Measurements from ENCODE around the gene MYO18B.

The MYO18B gene

GRCh38 chr22:25987948-25988347 lies 246.0 kb downstream of the MYO18B start:
- no peaks in the 10 kb centered on the region for H3K9me2 ChIP-seq (replicated peaks; ENCODE audit: insufficient read depth, low read length)
- H3K27ac ChIP-seq (ENCODE audit: low read length): no peak overlapping the region
- no peak overlapping the region for H2AFZ ChIP-seq (ENCODE audit: low read length)
- H3K9ac ChIP-seq (ENCODE audit: low read length): no peak overlapping the region
- no peaks in the 10 kb centered on the region for H4K20me1 ChIP-seq (ENCODE audit: insufficient read depth, low read length)
- H3K79me2 ChIP-seq (ENCODE audit: low read length): no peaks in the 10 kb centered on the region
- DNase-seq: no peak
- no peaks in the 10 kb centered on the region for H3K9me3 ChIP-seq (replicated peaks; ENCODE audit: insufficient read depth, low read length)
- peaks cover 54% of the 10 kb centered on the region for H3K27me3 ChIP-seq (replicated peaks; ENCODE audit: insufficient read depth, low read length)
- no peaks in the 10 kb centered on the region for H3K4me1 ChIP-seq (ENCODE audit: low read length)
- no peaks in the 10 kb centered on the region for H3K36me3 ChIP-seq (replicated peaks; ENCODE audit: insufficient read depth, low read length)
- TF ChIP-seq EZH2 (optimal IDR thresholded peaks at IDR 0.05; ENCODE audit: low read depth, low read length) (no peak), CTCF (IDR thresholded peaks at IDR 0.05; ENCODE audit: low read length) (no peak), EZH2phosphoT487 (IDR thresholded peaks at IDR 0.05; ENCODE audit: low read length) (no peak)
- no peak overlapping the region for H3K4me3 ChIP-seq (ENCODE audit: low read length)
- no peak overlapping the region for H3K4me2 ChIP-seq (ENCODE audit: low read depth, low read length)
- no peaks in the 10 kb centered on the region for H3F3A ChIP-seq (ENCODE audit: insufficient read depth, low read length)

GRCh38 chr22:25990940-25991339 lies 249.0 kb downstream of the MYO18B start:
- no peaks in the 10 kb centered on the region for H3K9me3 ChIP-seq (replicated peaks; ENCODE audit: insufficient read depth, low read length)
- H3F3A ChIP-seq (ENCODE audit: insufficient read depth, low read length): no peaks in the 10 kb centered on the region
- no peaks in the 10 kb centered on the region for H4K20me1 ChIP-seq (ENCODE audit: insufficient read depth, low read length)
- H3K79me2 ChIP-seq (ENCODE audit: low read length): no peaks in the 10 kb centered on the region
- H3K27ac ChIP-seq (ENCODE audit: low read length): no peak overlapping the region
- H3K27me3 ChIP-seq (replicated peaks; ENCODE audit: insufficient read depth, low read length): peaks cover 79% of the 10 kb centered on the region
- H3K36me3 ChIP-seq (replicated peaks; ENCODE audit: insufficient read depth, low read length): no peaks in the 10 kb centered on the region
- DNase-seq: no peak
- H3K9me2 ChIP-seq (replicated peaks; ENCODE audit: insufficient read depth, low read length): no peaks in the 10 kb centered on the region
- no peak overlapping the region for H3K4me2 ChIP-seq (ENCODE audit: low read depth, low read length)
- no peaks in the 10 kb centered on the region for H3K4me1 ChIP-seq (ENCODE audit: low read length)
- H3K4me3 ChIP-seq (ENCODE audit: low read length): no peak overlapping the region
- H3K9ac ChIP-seq (ENCODE audit: low read length): no peak overlapping the region
- TF ChIP-seq EZH2 (optimal IDR thresholded peaks at IDR 0.05; ENCODE audit: low read depth, low read length): no peak
- TF ChIP-seq CTCF (IDR thresholded peaks at IDR 0.05; ENCODE audit: low read length): no peak
- no peak for TF ChIP-seq EZH2phosphoT487 (IDR thresholded peaks at IDR 0.05; ENCODE audit: low read length)
- no peak overlapping the region for H2AFZ ChIP-seq (ENCODE audit: low read length)

- Histone ChIP-seq H3K27ac (ENCODE audit: low read length) (no peak overlapping the region), H3K36me3 (replicated peaks; ENCODE audit: insufficient read depth, low read length) (no peaks in the 10 kb centered on the region), H3K27me3 (replicated peaks; ENCODE audit: insufficient read depth, low read length) (peaks cover 72% of the 10 kb centered on the region), H3K4me1 (ENCODE audit: low read length) (no peaks in the 10 kb centered on the region), H3F3A (ENCODE audit: insufficient read depth, low read length) (no peaks in the 10 kb centered on the region), H3K79me2 (ENCODE audit: low read length) (no peaks in the 10 kb centered on the region), H3K9me3 (replicated peaks; ENCODE audit: insufficient read depth, low read length) (no peaks in the 10 kb centered on the region), H4K20me1 (ENCODE audit: insufficient read depth, low read length) (no peaks in the 10 kb centered on the region), H3K4me2 (ENCODE audit: low read depth, low read length) (no peak overlapping the region), H2AFZ (ENCODE audit: low read length) (no peak overlapping the region), H3K4me3 (ENCODE audit: low read length) (no peak overlapping the region), H3K9me2 (replicated peaks; ENCODE audit: insufficient read depth, low read length) (no peaks in the 10 kb centered on the region), H3K9ac (ENCODE audit: low read length) (no peak overlapping the region)
- no peak for TF ChIP-seq CTCF (IDR thresholded peaks at IDR 0.05; ENCODE audit: low read length)
- no peak for DNase-seq
Observed at GRCh38 chr22:25992331-25992730, 250.3 kb downstream of the MYO18B start.
